Activated naive CD4-positive, alpha-beta T cell (primary cell): ENCODE results near the gene S100A8.
"Not testable (repeated sequence)": the region's sequence is repeated elsewhere in the genome, so short reads cannot be mapped to it uniquely, and the experiment has no call there.

Experiments used
- DNase-seq, 4 experiments: peaks; one replicate each; lab custom pipeline; 2025; lab: John Stamatoyannopoulos, UW

S100A8 gene

DNA sequence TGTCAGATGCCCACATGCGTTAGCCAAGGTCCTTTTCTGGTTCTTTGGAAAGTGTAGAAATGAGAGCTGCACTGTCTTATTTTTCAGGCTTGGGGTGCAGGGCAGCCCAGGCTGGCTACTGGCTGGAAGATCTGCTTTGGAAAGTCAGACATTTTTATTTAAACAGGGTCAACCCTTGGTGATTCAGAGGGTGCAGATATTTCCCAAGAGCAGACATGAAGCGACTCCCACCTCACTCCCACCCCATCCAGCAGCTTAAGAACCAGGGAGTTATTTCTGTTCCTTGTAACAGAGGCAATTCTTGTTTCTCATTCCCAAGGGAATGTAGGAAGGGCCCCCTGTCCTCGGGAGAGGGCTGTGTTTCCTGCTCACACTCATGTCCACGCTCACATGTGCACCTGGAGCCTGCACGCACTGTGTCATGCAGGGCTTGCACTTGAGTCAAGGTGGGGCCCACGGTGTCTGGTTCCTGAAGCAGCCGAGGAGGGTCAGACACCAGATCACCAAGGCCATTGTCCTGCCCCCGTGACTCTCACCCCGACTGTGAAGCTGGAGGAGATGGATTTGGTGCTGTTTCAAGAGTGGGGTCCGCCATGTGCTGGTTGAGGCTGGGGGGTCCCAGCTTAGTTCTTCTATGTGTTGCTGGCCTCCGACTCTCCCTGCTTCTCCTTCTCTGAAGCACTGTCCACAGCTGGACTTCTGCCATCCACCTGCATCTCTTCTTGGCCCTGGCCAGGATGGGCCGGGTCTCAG lies 26.4 kb upstream of the S100A8 start:
- no peak for DNase-seq

- no peak for DNase-seq
Measured at GRCh38 chr1:153415850-153416570, 25.1 kb upstream of the S100A8 start, which contains the start of gene S100A7A. S100A7A (plus strand) TSS chr1:153416520; CDS start chr1:153418083, 1,563 bp downstream.

GRCh38 chr1:153413961-153414360 lies 23.1 kb upstream of the S100A8 start:
- DNase-seq = not testable (repeated sequence)

GRCh38 chr1:153407274-153407673 lies 16.4 kb upstream of the S100A8 start:
- DNase-seq = not testable (repeated sequence)

DNA sequence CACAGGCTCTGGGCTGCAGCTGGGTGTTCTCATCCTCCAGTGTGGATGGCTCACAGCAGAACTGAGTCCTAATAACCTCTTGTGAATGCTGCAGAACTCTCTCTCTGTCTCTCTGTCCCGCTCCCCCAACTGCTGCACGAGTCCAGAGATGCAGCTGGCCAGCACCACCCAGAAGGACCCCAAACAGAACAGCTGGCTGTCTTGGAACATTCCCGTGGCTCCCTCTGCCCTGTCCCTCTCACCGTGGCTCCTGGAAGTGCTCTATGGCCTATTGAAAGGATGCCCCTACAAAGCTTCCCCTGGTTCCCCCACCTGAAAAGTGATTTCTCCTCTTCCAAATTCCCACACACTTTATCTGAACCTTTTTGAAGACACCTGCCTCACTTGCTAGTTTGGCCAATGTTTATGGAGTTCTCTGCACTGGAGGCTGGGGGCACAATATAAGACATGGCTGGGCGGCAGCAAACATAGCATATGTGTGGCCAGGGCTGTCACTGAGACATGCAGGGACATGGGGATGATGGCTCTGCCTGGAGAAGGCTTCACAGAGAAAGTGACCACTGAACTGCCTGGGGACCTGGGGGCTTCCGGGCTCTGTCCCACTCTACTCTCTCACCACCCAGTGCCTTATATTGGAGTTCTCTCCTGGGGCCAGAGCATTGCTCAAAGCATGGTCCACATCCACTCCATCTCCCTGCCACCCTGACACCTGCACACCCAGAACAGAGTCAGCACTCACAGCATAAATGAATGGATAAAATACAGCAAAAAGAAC lies 15.1 kb upstream of the S100A8 start:
- DNase-seq = not testable (repeated sequence)

GRCh38 chr1:153404768-153405167 lies 13.9 kb upstream of the S100A8 start:
- DNase-seq = peak in 3 of 4 experiments; percentile 7 to 28 (median 7)

DNA sequence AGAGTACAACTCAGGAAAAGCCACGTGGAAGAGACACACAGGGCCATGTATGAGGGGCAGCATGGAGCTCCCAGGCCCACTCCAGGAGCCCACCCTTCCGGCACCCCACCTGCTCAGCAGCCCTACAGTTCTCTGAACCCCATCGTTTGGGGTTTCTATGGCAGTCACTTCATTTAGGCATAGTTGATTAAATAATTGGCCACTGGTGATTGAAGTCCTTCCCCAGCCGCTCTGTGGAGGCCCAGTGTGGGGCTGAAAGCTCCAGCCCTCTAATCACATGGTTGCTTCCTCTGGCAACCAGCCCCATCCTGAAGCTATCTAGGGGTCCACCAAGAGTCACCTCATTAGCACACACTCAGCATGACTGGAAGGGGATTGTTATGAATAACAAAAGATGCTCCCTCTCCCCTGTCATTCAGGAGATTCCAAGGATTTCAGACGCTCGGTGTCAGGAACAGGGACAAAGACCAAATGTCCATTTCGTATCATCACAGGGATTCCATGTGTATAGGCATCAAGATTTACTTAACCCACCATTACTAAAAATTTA lies 13.3 kb upstream of the S100A8 start:
- no peak for DNase-seq

- DNase-seq = no peak
Measured at GRCh38 chr1:153403421-153404085, 12.7 kb upstream of the S100A8 start.

DNA sequence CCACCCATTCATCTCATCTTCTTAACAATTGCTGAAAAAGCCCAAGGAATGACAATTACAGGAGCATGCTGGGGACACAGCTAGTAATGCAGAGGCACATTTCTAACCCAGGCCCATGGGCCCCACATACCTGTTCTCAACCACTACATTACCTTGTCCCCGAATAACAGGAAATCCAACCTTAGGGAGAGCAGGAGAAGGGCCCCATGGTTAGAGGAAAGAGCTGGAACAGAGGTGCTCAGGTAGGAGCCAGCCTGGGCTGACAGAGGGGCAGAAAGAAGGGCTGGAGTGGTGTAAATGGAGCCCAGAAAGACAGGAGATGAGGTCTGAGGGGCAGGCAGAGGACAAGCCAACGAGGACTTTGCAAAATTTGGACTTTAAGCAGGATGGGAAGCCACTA lies 11.4 kb upstream of the S100A8 start:
- no peak for DNase-seq

- DNase-seq = no peak
Measured at GRCh38 chr1:153401461-153401860, 10.6 kb upstream of the S100A8 start.

DNA sequence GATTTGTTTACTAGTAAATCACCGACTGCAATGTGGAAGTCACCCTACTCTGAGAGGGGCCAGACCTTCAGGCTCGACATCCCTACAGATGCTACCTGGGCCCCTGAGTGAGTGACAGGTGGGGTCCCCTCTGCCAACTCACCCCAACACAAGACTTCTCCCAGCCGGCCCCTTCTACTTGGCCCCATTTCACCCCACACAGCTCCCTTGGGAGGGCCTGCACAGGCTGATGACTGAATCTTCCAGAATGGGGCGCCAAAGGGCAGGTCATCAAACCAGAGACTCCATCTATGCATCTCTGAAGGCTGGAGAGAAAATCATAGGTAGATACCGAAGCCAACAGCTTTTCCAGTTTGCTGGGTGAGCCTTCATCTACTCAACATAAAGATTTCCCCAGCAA lies 9.4 kb upstream of the S100A8 start:
- no peak for DNase-seq

GRCh38 chr1:153399401-153400055 lies 8.7 kb upstream of the S100A8 start:
- DNase-seq = no peak

GRCh38 chr1:153397924-153398651 lies 7.2 kb upstream of the S100A8 start:
- DNase-seq = no peak

DNA sequence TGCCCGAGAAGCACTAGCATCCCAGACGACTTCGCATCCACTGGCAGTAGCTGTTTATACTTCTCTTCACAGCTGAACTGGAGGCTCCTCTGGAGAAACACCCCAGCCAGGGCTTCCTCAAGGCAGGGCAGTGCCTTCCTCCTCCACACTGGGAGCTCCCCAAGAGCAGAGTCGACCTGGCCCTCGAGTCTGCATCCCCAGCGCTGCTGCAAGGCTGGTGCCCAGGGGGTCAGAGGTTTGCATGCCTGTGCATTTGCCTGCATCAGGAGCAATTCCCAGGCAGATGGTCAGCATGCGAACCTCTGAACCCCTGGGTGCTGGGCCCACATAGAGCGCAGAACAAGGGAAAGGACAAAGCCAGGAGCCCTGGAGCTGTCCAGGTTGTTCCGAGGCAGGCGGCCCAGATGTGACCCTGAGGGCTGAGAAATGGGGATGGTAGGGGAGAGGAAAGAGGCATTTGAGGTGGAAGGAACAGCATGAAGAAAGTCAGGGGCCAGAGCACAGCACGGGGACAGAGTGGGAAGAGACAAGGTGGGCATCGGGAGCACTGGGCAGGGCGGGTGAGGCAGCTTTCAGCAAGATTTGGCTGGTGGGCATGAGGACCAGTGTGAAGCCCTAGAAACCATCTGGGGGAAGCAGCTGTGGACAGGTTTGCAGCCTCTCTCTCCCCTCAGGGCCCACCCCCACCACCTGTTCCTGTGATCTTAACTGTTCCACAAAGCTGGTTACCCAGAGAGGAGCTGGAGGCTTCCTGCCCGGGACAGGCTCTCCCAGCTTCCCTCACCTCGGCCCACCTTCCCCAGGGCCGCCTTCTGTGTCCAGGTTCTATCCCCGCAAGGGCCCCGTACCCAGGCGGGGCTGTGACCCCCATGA lies 6.4 kb upstream of the S100A8 start:
- no peak for DNase-seq

DNA sequence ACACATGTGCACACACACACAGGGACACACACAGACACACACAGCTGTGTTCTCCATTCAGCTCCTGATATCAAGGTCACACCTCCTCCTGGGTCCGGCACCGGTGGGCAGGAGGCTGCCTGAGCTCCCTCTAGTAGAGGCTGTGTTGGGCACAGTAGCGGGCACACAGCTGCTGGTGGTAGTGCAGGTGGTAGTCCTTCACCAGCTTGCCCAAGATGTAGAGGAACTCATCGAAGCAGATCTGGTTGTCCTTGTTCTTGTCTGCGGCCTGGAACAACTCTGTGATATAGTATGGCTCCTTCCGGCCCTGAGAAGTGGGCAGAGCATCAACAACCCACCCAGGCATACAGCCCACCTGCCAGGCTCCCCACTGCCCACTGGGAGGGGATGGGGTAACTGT lies 5.6 kb upstream of the S100A8 start:
- no peak for DNase-seq

GRCh38 chr1:153395776-153396175 lies 4.9 kb upstream of the S100A8 start:
- DNase-seq = no peak

- DNase-seq = no peak
Measured at GRCh38 chr1:153395136-153395685, 4.3 kb upstream of the S100A8 start.

- DNase-seq = no peak
Measured at GRCh38 chr1:153394391-153394790, 3.5 kb upstream of the S100A8 start.

- no peak for DNase-seq
Measured at GRCh38 chr1:153393926-153394325, 3.1 kb upstream of the S100A8 start.
